HepG2 (cell line): ENCODE results near the gene ANKRA2. TPM values are rescaled to one million over a fixed set of nuclear protein-coding genes. Genes with fewer than 3 reads are reported as not detected.

Source experiments
- ATAC-seq: fragments of 200-7000 bp; cut with Tn5 transposase; 3 replicates; pipeline ENCODE4 v1.9.1; 2020; ENCODE audit warnings: mild to moderate bottlenecking, moderate library complexity
- BruUV-seq: library from RNA; stranded (reverse); fragments of 400-500 nt; replicated peaks from 2 replicates; lab custom pipeline; 2021; lab: Mats Ljungman, UMichigan
- CTCF ChIA-PET: fragments of 300-600 bp; formaldehyde crosslinking; extraction: SDS; loops from one replicate; lab custom pipeline; 2021; ENCODE audit warnings: low total read pairs, inconsistent platforms, low intra/inter-chr PET ratio; lab: Yijun Ruan, JAX
- POLR2A ChIA-PET: fragments of 350-600 bp; sonication (Branson Sonifier 250); formaldehyde crosslinking; loops from one replicate; lab custom pipeline; 2020; ENCODE audit warnings: antibody characterized with exemption, inconsistent platforms; lab: Yijun Ruan, JAX
- DNase-seq: peaks from one replicate; pipeline ENCODE4 v3.0.0-alpha.2; 2015; ENCODE audit warnings: low spot score
- FAIRE-seq: peaks from 3 replicates; lab custom pipeline; 2011; peaks lifted over from hg19 to GRCh38; lab: Jason Lieb, UNC
- H2AFZ ChIP-seq: one replicate; pipeline ENCODE4 v1.6.1; 2011; ENCODE audit warnings: low read length, inconsistent platforms
- H3K27ac ChIP-seq: fragments of 300-600 bp; 3 replicates; pipeline ENCODE4 v1.8.0; 2011; ENCODE audit warnings: mixed run types, mild to moderate bottlenecking, mixed read lengths, low read length, inconsistent platforms; ENCODE audit not compliant: insufficient read depth; ENCODE audit errors: extremely low read length
- H3K27me3 ChIP-seq, 2 experiments: fragments of 200-600 bp in 1 of 2; 2 replicates in 1 of 2; 3 replicates in 1 of 2; pipeline versions ENCODE4 v1.6.0 to v1.8.0; 2011; ENCODE audit warnings: low read length in 2 of 2, mild to moderate bottlenecking in 2 of 2, moderate library complexity in 2 of 2, inconsistent platforms in 1 of 2; ENCODE audit not compliant: insufficient read depth in 2 of 2, control insufficient read depth in 1 of 2
- H3K36me3 ChIP-seq, 2 experiments: fragments of 200-600 bp in 1 of 2; replicated peaks in 1 of 2; 2 replicates in 1 of 2; 3 replicates in 1 of 2; pipeline versions ENCODE4 v1.5.1 to v1.8.0; 2011; ENCODE audit warnings: low read length in 2 of 2, inconsistent platforms in 1 of 2; ENCODE audit not compliant: insufficient read depth in 2 of 2, control insufficient read depth in 1 of 2
- H3K4me1 ChIP-seq: 2 replicates; pipeline ENCODE4 v1.5.1; 2012; ENCODE audit warnings: low read length, inconsistent platforms; ENCODE audit not compliant: insufficient read depth
- H3K4me2 ChIP-seq: 2 replicates; pipeline ENCODE4 v1.6.0; 2011; ENCODE audit warnings: low read depth, low read length, inconsistent platforms
- H3K4me3 ChIP-seq, 3 experiments: fragments of 200-600 bp in 1 of 3; sonication (generic), shearing (Covaris generic) in 1 of 3; replicated peaks in 1 of 3; 2 replicates each; pipeline ENCODE4 v1.5.1; 2011 to 2016; ENCODE audit warnings: low read length in 3 of 3, inconsistent platforms in 2 of 3, low read depth in 2 of 3, mild to moderate bottlenecking in 2 of 3, control low read depth in 1 of 3, mixed read lengths in 1 of 3; ENCODE audit not compliant: insufficient read depth in 1 of 3
- H3K79me2 ChIP-seq: one replicate; pipeline ENCODE4 v1.6.1; 2011; ENCODE audit warnings: low read length, inconsistent platforms; ENCODE audit not compliant: insufficient read depth
- H3K9ac ChIP-seq: 2 replicates; pipeline ENCODE4 v1.6.0; 2011; ENCODE audit warnings: mild to moderate bottlenecking, low read depth, low read length, inconsistent platforms; ENCODE audit not compliant: insufficient read depth
- H3K9me3 ChIP-seq: 2 replicates; pipeline ENCODE4 v1.5.1; 2012; ENCODE audit warnings: mild to moderate bottlenecking, low read length
- H4K20me1 ChIP-seq: 2 replicates; pipeline ENCODE4 v1.6.0; 2011; ENCODE audit warnings: inconsistent platforms, mild to moderate bottlenecking, low read length, moderate library complexity; ENCODE audit not compliant: insufficient read depth
- AGO2 ChIP-seq: fragments of 200-400 bp; formaldehyde crosslinking; optimal IDR thresholded peaks from 2 replicates; pipeline ENCODE3; 2017; ENCODE audit warnings: mild to moderate bottlenecking, low read depth, low read length, moderate library complexity
- HNF4G ChIP-seq, 2 experiments: sonication (generic) in 1 of 2; formaldehyde crosslinking in 1 of 2; IDR thresholded peaks; 2 replicates each; pipeline versions ENCODE4 v1.4.0 to v1.6.1; 2011 to 2020; ENCODE audit warnings: borderline replicate concordance in 2 of 2, low read depth in 2 of 2, mild to moderate bottlenecking in 2 of 2, low read length in 1 of 2, missing genetic modification reagents in 1 of 2, moderate library complexity in 1 of 2
- SRF ChIP-seq: IDR thresholded peaks from 2 replicates; pipeline ENCODE4 v1.6.1; 2011; ENCODE audit warnings: mild to moderate bottlenecking, low read depth, low read length, moderate library complexity
- ZBTB14 ChIP-seq: sonication (generic); formaldehyde crosslinking; IDR thresholded peaks from 2 replicates; pipeline ENCODE4 v1.4.0; 2020; ENCODE audit warnings: missing genetic modification reagents
- ZNF260 ChIP-seq: sonication (generic); formaldehyde crosslinking; IDR thresholded peaks from 2 replicates; pipeline ENCODE4 v1.4.0; 2020; ENCODE audit warnings: missing genetic modification reagents, low read depth, mild to moderate bottlenecking, borderline replicate concordance
- ZNF331 ChIP-seq: sonication (generic); formaldehyde crosslinking; IDR thresholded peaks from 2 replicates; pipeline ENCODE4 v1.4.0; 2020; ENCODE audit warnings: missing genetic modification reagents
- ZNF33B ChIP-seq: sonication (generic); formaldehyde crosslinking; IDR thresholded peaks from 2 replicates; pipeline ENCODE4 v1.5.1; 2020; ENCODE audit warnings: mild to moderate bottlenecking, missing genetic modification reagents
- ZNF543 ChIP-seq: sonication (generic); formaldehyde crosslinking; IDR thresholded peaks from 2 replicates; pipeline ENCODE4 v1.4.0; 2020; ENCODE audit warnings: mild to moderate bottlenecking, missing genetic modification reagents
- WGBS: methylation state at CpG from one replicate; pipeline ENCODE4 v1.1.6; 2017; ENCODE audit warnings: low lambda C conversion rate; 5-methylcytosine and 5-hydroxymethylcytosine counted together
- in situ Hi-C: cut with HindIII; loops from 2 replicates; pipeline ENCODE4 v1.10.0; 2017; ENCODE audit warnings: low pct_unique_long_range_greater_than_20kb; ENCODE audit not compliant: extremely low pct_ligation_motif_present
- intact Hi-C: fragments of 100-400 bp; cut with micrococcal nuclease; formaldehyde crosslinking; loops from one replicate; pipeline ENCODE4 v1.10.0; 2022; ENCODE audit not compliant: unreplicated experiment
- polyA plus RNA-seq, 8 experiments: library from polyadenylated mRNA; depleted of rRNA in 3 of 8; stranded (reverse) in 7 of 8; unstranded in 1 of 8; fragments of >200 nt; fragmentation: Illumina TruSeq in 4 of 8; extraction: Trizol in 4 of 8; gene quantifications; 2 replicates each; pipeline versions ENCODE4 v1.2.1 to v1.2.3, GENCODE V29; 2011 to 2016; ENCODE audit warnings: low read depth in 4 of 8, missing spikeins in 1 of 8, mixed read lengths in 1 of 8; ENCODE audit not compliant: insufficient read depth in 1 of 8
- total RNA-seq, 5 experiments: library from RNA; depleted of rRNA; stranded (reverse); fragments of >200 nt; fragmentation: Illumina TruSeq; extraction: Trizol; gene quantifications; 2 replicates each; pipeline ENCODE4 v1.2.3, GENCODE V29; 2016; ENCODE audit warnings: low read depth in 1 of 5

The ANKRA2 gene
- total and polyA plus RNA-seq, 2 of the 13 experiments (the other 11 are each of a cell fraction or from before 2014, with no cell fraction given) = 23.6 to 33.6 TPM

DNA sequence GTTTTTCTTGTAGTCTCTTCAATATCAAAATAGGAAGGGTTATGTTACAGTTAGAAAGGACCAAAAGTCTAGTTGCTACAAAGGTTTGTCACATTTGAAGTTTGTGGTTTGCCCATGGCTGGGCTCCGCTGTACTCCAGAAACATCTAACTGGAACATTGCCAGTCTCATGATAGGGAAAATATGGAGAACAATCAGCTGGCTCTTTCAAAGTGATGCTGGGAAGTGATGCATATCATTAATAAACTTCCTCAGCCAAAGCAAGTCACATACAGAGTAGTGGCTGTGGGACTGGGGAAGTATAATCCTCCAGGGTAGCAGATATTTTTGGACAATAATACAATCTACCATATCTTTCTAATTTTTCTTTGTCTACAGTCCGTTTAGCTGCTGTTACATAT, 58.4 kb downstream of the ANKRA2 start:
- no peak overlapping the region for H3K4me2 ChIP-seq
- intact Hi-C loops = no loop called here
- WGBS = 93% methylated on average over 2 of the region's 2 CpGs
- H3K9me3 ChIP-seq = no peaks in the 10 kb centered on the region
- BruUV-seq = no TSS peak
- ATAC-seq = peak; percentile 22; the same call in 2 of the 3 replicates
- no peak overlapping the region for H3K9ac ChIP-seq
- H2AFZ ChIP-seq = no peak overlapping the region
- peaks cover 19% of the 10 kb centered on the region; the same call in 1 of the 2 replicates for H3K4me1 ChIP-seq
- ChIA-PET POLR2A (interaction anchor here (0.6 to 2.5 kb wide), 3 partner anchors 9 to 33 kb away, joined by 4 to 14 read pairs (median 4); partner anchors contain the start of gene BTF3), CTCF (no interaction called here)
- no peak overlapping the region for H3K27ac ChIP-seq
- no peak for FAIRE-seq
- peaks cover 20% of the 10 kb centered on the region for H4K20me1 ChIP-seq
- DNase-seq = no peak
- no peak overlapping the region for H3K4me3 ChIP-seq
- no peak for TF ChIP-seq AGO2
- no peak for TF ChIP-seq ZNF33B (CRISPR knock-in tag)
- TF ChIP-seq ZBTB14 (CRISPR knock-in tag) = no peak
- no peak for TF ChIP-seq ZNF260 (CRISPR knock-in tag)
- TF ChIP-seq HNF4G (IDR thresholded peaks at IDR 0.05; ENCODE audit: borderline replicate concordance, low read depth, low read length) = no peak
- no peak for TF ChIP-seq HNF4G (CRISPR knock-in tag; IDR thresholded peaks at IDR 0.05; ENCODE audit: borderline replicate concordance, low read depth)
- no peak for TF ChIP-seq SRF
- 0 out of 2 replicates have a peak, but pooled peaks have one; percentile 0 for TF ChIP-seq ZNF331 (CRISPR knock-in tag)
- TF ChIP-seq ZNF543 (CRISPR knock-in tag) = no peak
- H3K79me2 ChIP-seq = peaks cover 9% of the 10 kb centered on the region
- in situ Hi-C loops = no loop called here
- no peaks in the 10 kb centered on the region for H3K27me3 ChIP-seq
- H3K36me3 ChIP-seq = peaks cover 2 to 41% of the 10 kb centered on the region in 2 experiments; a peak in 4 of 5 replicates
